GM12874 (cell line): Measurements from ENCODE around the gene MEGF8.
A peak's percentile ranks its signal among the peaks of the same experiment; 100 is the strongest.

Source experiments
- CTCF ChIP-seq: IDR thresholded peaks from 2 replicates; pipeline ENCODE4 v1.5.1; 2011; ENCODE audit warnings: low read depth, mild to moderate bottlenecking, control low read depth, low read length, moderate library complexity; ENCODE audit not compliant: insufficient read depth

The MEGF8 gene

GRCh38 chr19:42292042-42292960, 33.1 kb upstream of the MEGF8 start:
- TF ChIP-seq CTCF: no peak

GRCh38 chr19:42292963-42293362, 32.5 kb upstream of the MEGF8 start:
- no peak for TF ChIP-seq CTCF

- no peak for TF ChIP-seq CTCF
Measured at GRCh38 chr19:42293540-42293939, 31.9 kb upstream of the MEGF8 start.

GRCh38 chr19:42293948-42294347, 31.5 kb upstream of the MEGF8 start:
- no peak for TF ChIP-seq CTCF

GRCh38 chr19:42294471-42295137, 30.8 kb upstream of the MEGF8 start:
- no peak for TF ChIP-seq CTCF

- TF ChIP-seq CTCF: no peak
Measured at GRCh38 chr19:42295342-42295741, 30.1 kb upstream of the MEGF8 start.

- peak; percentile 98 for TF ChIP-seq CTCF
Measured at GRCh38 chr19:42295831-42296525, 29.5 kb upstream of the MEGF8 start.
